ENCODE data around the gene PHACTR4. TPM values are rescaled to one million over a fixed set of nuclear protein-coding genes. Genes with fewer than 3 reads are reported as not detected.

The PHACTR4 gene
- total and polyA plus RNA-seq, 9 of the 15 experiments (the other 6 are each of a cell fraction or from before 2014, with no cell fraction given) = 6.4 to 43.6 (median 14.2) TPM

GRCh38 chr1:28392027-28392652, 22.6 kb downstream of the PHACTR4 start (continued):
- no peak for TF ChIP-seq ZNF655 (CRISPR knock-in tag; IDR thresholded peaks at IDR 0.05)
- no peak for TF ChIP-seq ELF2 (CRISPR knock-in tag; IDR thresholded peaks at IDR 0.05)
- peak; percentile 67 for TF ChIP-seq HMBOX1 (IDR thresholded peaks at IDR 0.05)
- no peak for TF ChIP-seq SREBF2 (CRISPR knock-in tag; IDR thresholded peaks at IDR 0.05)
- no peak for TF ChIP-seq E2F8 (IDR thresholded peaks at IDR 0.05; ENCODE audit: low read depth, partially characterized antibody)
- TF ChIP-seq ZNF263 (CRISPR knock-in tag; IDR thresholded peaks at IDR 0.05; ENCODE audit: borderline replicate concordance) = no peak
- TF ChIP-seq HLTF (IDR thresholded peaks at IDR 0.05) = no peak
- peak; percentile 11 for TF ChIP-seq RBM25 (IDR thresholded peaks at IDR 0.05; ENCODE audit: low read depth, low read length, severe bottlenecking)
- TF ChIP-seq ATF4 (CRISPR knock-in tag; IDR thresholded peaks at IDR 0.05) = peak; percentile 62
- TF ChIP-seq RB1 (IDR thresholded peaks at IDR 0.05; ENCODE audit: low read depth) = no peak
- no peak for TF ChIP-seq SNAPC5 (CRISPR knock-in tag; IDR thresholded peaks at IDR 0.05)
- no peak for TF ChIP-seq ZNF668 (CRISPR knock-in tag; IDR thresholded peaks at IDR 0.05)
- TF ChIP-seq SMAD1 (IDR thresholded peaks at IDR 0.05; ENCODE audit: low read depth, low read length, partially characterized antibody) = no peak
- TF ChIP-seq ZFP30 (CRISPR knock-in tag; IDR thresholded peaks at IDR 0.05; ENCODE audit: borderline replicate concordance) = no peak
- TF ChIP-seq SMARCA4 (IDR thresholded peaks at IDR 0.05) = peak; percentile 91
- TF ChIP-seq ZNF217 (CRISPR knock-in tag; IDR thresholded peaks at IDR 0.05) = no peak
- TF ChIP-seq ZNF436 (CRISPR knock-in tag; IDR thresholded peaks at IDR 0.05) = no peak
- no peak for TF ChIP-seq RAD21 (CRISPR knock-in tag; conservative IDR thresholded peaks at IDR 0.05 in 1 of 2, IDR thresholded peaks at IDR 0.05 in 1 of 2)
- no peak for TF ChIP-seq NR2F6 (CRISPR knock-in tag; IDR thresholded peaks at IDR 0.05)
- 0 out of 4 replicates have a peak, but pooled peaks of 1 of the 2 experiments have one; percentile 17 for TF ChIP-seq HDAC1 (IDR thresholded peaks at IDR 0.05)
- peak; percentile 53 for TF ChIP-seq NFE2 (IDR thresholded peaks at IDR 0.05; ENCODE audit: low read depth)
- TF ChIP-seq PYGO2 (tag; IDR thresholded peaks at IDR 0.05) = no peak
- peak; percentile 27; the same call in 1 of the 2 replicates for TF ChIP-seq RNF2 (IDR thresholded peaks at IDR 0.05)

Measured in K562 (cell line).